Mucosa of rectum (tissue), 2 donors: ENCODE data around the gene FHAD1.
"Not testable (repeated sequence)": the region's sequence is repeated elsewhere in the genome, so short reads cannot be mapped to it uniquely, and the experiment has no call there.

Experiments
- H3K27ac ChIP-seq, 2 donors: one replicate each; pipeline ENCODE4 v1.7.0; 2013; ENCODE audit warnings: inconsistent platforms in 2 of 2, low read depth in 2 of 2, low read length in 2 of 2
- H3K27me3 ChIP-seq, 2 donors: one replicate each; pipeline ENCODE4 v1.7.0; 2013; ENCODE audit warnings: low read length in 2 of 2; ENCODE audit not compliant: control insufficient read depth in 2 of 2, insufficient read depth in 2 of 2
- H3K36me3 ChIP-seq, 2 donors: one replicate each; pipeline ENCODE4 v1.7.0; 2013; ENCODE audit warnings: low read length in 2 of 2; ENCODE audit not compliant: control insufficient read depth in 2 of 2, insufficient read depth in 2 of 2
- H3K4me1 ChIP-seq, 2 donors: one replicate each; pipeline ENCODE4 v1.7.0; 2013; ENCODE audit warnings: low read length in 2 of 2, mild to moderate bottlenecking in 1 of 2; ENCODE audit not compliant: control insufficient read depth in 2 of 2, insufficient read depth in 2 of 2
- H3K4me3 ChIP-seq, 2 donors: one replicate each; pipeline ENCODE4 v1.7.0; 2013; ENCODE audit warnings: low read length in 2 of 2
- H3K9ac ChIP-seq, 2 donors: one replicate each; pipeline ENCODE4 v1.7.0; 2013; ENCODE audit warnings: low read length in 2 of 2, low read depth in 1 of 2, mild to moderate bottlenecking in 1 of 2
- H3K9me3 ChIP-seq, 2 donors: one replicate each; pipeline ENCODE4 v1.7.0; 2013; ENCODE audit warnings: low read length in 2 of 2; ENCODE audit not compliant: control insufficient read depth in 2 of 2
- donor health status: healthy.
- donor health status: Normal muscosa, but diverticular disease.

FHAD1 gene

DNA sequence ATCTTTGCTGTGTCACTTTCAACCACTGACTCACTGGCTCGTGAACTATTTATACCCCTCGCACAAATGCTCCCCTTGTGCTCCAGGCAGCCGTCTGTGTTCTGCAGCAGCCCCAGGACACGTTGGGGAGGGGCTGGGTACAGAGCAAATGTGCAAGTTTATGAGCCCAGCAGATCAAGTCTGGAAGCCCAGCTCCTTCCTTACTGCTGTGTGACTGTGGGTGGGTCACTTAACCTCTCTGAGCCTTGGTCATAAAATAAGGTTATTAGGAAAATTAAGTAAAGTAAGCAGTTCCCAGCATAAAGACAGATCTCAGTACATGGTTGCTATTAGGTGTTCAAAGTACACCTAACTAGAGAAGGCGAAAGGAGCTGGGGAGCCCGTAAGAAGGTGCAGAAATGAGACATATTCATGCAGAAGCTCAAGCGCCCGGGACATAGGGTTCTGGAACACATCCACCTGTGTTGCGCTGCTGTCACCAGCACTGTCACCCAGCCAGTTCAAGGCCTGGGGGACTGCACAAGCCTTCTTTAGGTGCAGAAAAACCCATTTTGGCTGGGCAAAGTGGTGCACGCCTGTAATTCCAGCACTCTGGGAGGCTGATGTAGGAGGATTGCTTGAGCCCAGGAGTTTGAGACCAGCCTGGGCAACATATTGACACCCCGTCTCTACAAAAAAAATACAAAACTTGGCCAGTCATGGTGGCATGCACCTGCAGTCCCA lies 176.5 kb downstream of the FHAD1 start:
- Histone ChIP-seq H3K9me3 (no peaks in the 10 kb centered on the region), H3K4me3 (peak overlapping the region; percentile 46 to 51), H3K27me3 (no peaks in the 10 kb centered on the region), H3K36me3 (peaks cover 23% of the 10 kb centered on the region in 2 donors), H3K27ac (peak overlapping the region; percentile 96), H3K4me1 (peaks cover 59 to 74% of the 10 kb centered on the region in 2 donors), H3K9ac (peak overlapping the region; percentile 38 to 84)

DNA sequence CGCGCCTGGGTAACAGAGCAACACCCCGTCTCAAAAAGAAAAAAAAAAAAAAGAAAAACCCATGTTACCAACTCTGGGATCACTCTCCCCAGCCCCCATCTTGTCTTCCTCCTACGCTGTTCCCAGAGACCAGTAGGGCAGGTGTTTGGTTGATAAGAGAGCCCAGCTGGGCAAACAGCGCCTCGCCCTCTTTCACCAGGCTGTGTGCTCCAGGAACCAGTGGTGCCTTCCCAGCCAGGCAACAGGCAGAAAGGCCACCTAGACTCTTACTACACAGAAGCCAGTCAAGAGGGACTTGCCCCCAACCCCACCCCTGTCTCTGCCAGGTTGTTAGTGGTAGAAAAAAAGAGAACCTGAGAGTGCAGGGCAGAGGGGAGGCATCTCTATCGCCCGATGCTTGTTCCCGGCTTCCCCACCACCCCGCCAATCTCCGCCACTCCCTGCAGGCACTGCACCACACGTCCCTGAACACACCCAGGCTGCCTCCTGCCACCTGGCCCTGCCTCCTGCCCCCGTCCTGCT lies 177.2 kb downstream of the FHAD1 start:
- Histone ChIP-seq H3K9ac (peak overlapping the region; percentile 68 to 84), H3K4me1 (peaks cover 52 to 67% of the 10 kb centered on the region in 2 donors), H3K9me3 (no peaks in the 10 kb centered on the region), H3K27ac (peak overlapping the region; percentile 96), H3K27me3 (no peaks in the 10 kb centered on the region), H3K4me3 (peak overlapping the region; percentile 51 to 57), H3K36me3 (peaks cover 23 to 24% of the 10 kb centered on the region in 2 donors)

DNA sequence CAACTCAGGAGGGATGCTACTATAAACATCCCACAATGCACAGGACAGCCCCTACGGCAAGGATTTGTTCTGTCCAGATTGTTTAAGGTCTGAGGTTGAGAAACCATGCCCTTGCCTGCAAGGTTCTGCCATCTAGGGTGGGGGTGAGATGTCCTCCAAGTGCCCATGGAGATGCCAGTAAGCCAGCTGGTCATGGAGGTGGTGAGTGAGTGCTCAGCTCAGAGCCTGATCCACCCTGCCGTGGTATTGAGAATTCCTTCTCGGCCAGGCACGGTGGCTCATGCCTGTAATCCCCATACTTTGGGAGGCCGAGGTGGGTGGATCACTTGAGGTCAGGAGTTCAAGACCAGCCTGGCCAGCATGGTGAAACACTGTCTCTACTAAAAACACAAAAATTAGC lies 178.0 kb downstream of the FHAD1 start:
- H3K27me3 ChIP-seq: no peaks in the 10 kb centered on the region
- H3K4me1 ChIP-seq: peaks cover 52 to 60% of the 10 kb centered on the region in 2 donors
- peaks cover 25 to 30% of the 10 kb centered on the region in 2 donors for H3K36me3 ChIP-seq
- peak overlapping the region; percentile 26 to 84 for H3K9ac ChIP-seq
- no peaks in the 10 kb centered on the region for H3K9me3 ChIP-seq
- no peak overlapping the region for H3K4me3 ChIP-seq
- peak overlapping the region; percentile 96 for H3K27ac ChIP-seq

DNA sequence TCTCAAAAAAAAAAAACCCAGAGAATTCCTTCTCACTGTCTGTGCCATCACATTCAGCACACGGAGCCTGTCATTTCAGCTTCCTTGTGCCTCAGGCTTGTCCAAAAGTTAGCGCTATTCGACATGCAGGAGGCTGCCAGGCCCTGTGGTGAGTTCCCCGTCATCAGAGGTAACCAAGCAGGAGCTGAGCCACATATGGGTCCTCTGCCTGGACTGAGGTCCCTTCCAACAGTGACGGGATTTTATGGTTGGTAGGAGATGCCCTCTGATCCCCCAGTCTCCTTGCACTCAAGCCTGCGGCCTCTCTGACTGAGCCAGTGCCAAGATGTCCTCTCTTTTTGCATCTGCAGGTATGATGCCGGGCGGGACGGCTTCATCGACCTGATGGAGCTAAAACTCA lies 178.5 kb downstream of the FHAD1 start:
- Histone ChIP-seq H3K9ac (peak overlapping the region; percentile 32 to 84), H3K27ac (peak overlapping the region; percentile 96), H3K36me3 (peaks cover 25 to 30% of the 10 kb centered on the region in 2 donors), H3K4me3 (no peak overlapping the region), H3K4me1 (peaks cover 52 to 59% of the 10 kb centered on the region in 2 donors), H3K27me3 (no peaks in the 10 kb centered on the region), H3K9me3 (no peaks in the 10 kb centered on the region)

- Histone ChIP-seq H3K27ac (peak overlapping the region; percentile 96), H3K4me3 (no peak overlapping the region), H3K9me3 (no peaks in the 10 kb centered on the region), H3K36me3 (peaks cover 25 to 33% of the 10 kb centered on the region in 2 donors), H3K4me1 (peaks cover 49 to 60% of the 10 kb centered on the region in 2 donors), H3K9ac (peak overlapping the region; percentile 52 to 84), H3K27me3 (no peaks in the 10 kb centered on the region)
Observed at GRCh38 chr1:15425958-15426357, 178.9 kb downstream of the FHAD1 start.

DNA sequence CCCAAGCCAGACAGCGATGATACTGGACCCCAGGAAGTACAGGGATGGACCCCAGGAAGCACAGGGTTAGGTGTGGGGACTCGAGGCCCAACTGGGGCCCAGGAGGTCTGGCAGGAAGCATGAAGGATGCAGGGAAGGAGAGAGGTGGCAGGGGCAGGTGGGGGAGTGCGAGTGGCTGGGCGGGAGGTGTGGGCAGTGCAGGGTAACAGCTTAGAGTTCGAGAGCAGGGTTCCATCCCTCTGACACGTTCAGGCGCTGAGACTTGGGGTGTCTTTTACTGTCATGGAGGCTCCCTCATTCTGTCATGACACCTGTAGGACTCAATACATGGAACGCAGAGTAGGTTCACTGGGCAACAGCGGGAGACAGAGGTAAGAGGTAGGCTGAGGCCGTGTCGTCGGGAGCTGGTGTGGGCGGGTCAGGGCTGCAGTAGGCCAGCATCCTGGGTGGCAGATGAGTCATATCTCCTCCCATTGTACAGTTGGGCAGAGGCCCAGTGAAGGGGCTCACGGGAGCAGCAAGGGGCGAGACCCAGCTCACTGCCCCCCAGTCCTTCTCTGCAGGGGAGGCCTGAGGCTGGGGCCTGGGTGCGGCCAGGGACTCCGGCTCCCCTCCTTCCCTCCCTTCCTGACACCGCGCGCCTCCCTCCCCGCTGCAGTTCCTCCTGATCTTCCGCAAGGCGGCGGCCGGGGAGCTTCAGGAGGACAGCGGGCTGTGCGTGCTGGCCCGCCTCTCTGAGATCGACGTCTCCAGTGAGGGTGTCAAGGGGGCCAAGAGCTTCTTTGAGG lies 179.7 kb downstream of the FHAD1 start:
- H3K9ac ChIP-seq: peak overlapping the region; percentile 52 to 84
- peak overlapping the region; percentile 96 for H3K27ac ChIP-seq
- H3K36me3 ChIP-seq: peaks cover 25 to 34% of the 10 kb centered on the region in 2 donors
- H3K9me3 ChIP-seq: no peaks in the 10 kb centered on the region
- H3K4me3 ChIP-seq: no peak overlapping the region
- peaks cover 42 to 54% of the 10 kb centered on the region in 2 donors for H3K4me1 ChIP-seq
- no peaks in the 10 kb centered on the region for H3K27me3 ChIP-seq

DNA sequence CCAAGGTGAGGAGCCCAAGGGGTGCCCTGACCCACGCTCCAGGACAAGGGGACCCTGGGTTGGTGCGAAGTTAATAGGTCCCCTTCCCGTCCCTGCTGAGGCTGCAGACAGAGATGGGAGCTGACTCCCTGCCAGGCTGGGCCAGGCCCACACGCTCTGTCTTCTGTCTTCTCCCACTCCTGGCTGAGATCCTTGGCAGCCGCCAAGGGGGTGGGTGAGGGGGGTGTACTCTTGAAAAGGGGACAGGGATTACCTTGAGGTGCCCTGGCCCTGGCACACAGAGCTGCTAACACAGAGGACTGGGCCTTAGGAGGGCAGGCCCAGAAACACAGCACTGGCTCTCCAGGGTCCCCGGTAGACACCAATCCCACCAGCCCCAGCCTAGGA lies 180.2 kb downstream of the FHAD1 start:
- Histone ChIP-seq H3K27ac (peak overlapping the region; percentile 96), H3K9me3 (no peaks in the 10 kb centered on the region), H3K4me1 (peaks cover 41 to 56% of the 10 kb centered on the region in 2 donors), H3K9ac (peak overlapping the region; percentile 52 to 84), H3K27me3 (no peaks in the 10 kb centered on the region), H3K4me3 (peak overlapping the region in 1 of 2 donors; percentile 38), H3K36me3 (peaks cover 25 to 34% of the 10 kb centered on the region in 2 donors)

DNA sequence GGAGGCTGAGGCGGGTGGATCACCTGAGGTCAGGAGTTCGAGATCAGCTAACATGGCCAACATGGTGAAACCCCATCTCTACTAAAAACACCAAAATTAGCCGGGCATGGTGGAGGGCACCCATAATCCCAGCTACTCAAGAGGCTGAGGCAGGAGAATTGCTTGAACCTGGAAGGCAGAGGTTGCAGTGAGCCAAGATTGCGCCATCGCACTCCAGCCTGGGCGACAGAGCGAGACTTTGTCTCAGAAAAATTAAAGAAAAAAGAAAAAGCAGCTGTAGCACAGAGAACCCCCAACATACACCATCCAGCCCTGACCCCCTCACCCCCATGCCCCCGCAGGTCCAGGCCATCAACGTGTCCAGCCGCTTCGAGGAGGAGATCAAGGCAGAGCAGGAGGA lies 181.2 kb downstream of the FHAD1 start:
- peaks cover 25 to 34% of the 10 kb centered on the region in 2 donors for H3K36me3 ChIP-seq
- H3K9me3 ChIP-seq, H3K9ac ChIP-seq, H3K27me3 ChIP-seq, H3K27ac ChIP-seq, H3K4me3 ChIP-seq: not testable (repeated sequence)
- H3K4me1 ChIP-seq: peaks cover 36 to 56% of the 10 kb centered on the region in 2 donors

DNA sequence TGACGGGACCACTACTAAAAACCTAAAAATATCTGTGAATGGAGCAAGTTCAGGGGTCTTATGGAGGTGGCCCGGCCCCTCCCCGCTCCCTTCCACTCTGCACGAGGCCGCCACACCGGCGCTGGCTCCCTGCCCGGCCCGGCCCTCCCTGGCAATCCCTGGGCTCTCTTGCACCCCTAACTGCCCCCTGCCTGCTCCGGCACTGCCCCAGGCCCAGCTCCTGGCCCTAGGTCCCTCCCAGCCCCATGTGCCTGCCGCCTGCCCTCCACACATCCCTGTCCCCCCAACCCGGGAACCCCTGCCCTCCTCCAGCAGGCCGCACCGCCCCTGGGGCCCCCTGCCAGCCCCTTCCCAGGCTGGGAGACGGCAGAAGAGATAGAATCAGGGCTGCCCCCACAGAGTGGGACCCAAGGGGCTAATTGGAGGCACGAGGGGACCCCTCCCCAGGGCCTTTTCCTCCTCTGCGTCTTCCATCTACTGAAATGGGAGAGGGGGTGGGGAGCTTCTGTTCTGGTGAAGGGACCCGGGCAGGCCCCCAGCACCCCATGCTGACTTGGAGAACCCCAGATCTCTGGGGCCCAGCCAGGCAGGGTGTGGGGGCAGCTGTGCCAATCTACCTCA lies 181.9 kb downstream of the FHAD1 start:
- H3K4me1 ChIP-seq: peaks cover 29 to 49% of the 10 kb centered on the region in 2 donors
- H3K27ac ChIP-seq: no peak overlapping the region
- no peak overlapping the region for H3K4me3 ChIP-seq
- H3K36me3 ChIP-seq: peaks cover 25 to 34% of the 10 kb centered on the region in 2 donors
- H3K9ac ChIP-seq: no peak overlapping the region
- no peaks in the 10 kb centered on the region for H3K27me3 ChIP-seq
- no peaks in the 10 kb centered on the region for H3K9me3 ChIP-seq
